Measurements from ENCODE around the gene C2orf49.

Gene C2orf49

GRCh38 chr2:105380432-105381100 lies 43.2 kb downstream of the C2orf49 start:
- FAIRE-seq: no peak
- DNase-seq (ENCODE audit: insufficient read length, low spot score): no peak

GRCh38 chr2:105381101-105381668 lies 43.8 kb downstream of the C2orf49 start:
- DNase-seq (ENCODE audit: insufficient read length, low spot score) (no peak), FAIRE-seq (no peak)

- FAIRE-seq: no peak
- no peak for DNase-seq (ENCODE audit: insufficient read length, low spot score)
These were observed 44.8 kb downstream of the C2orf49 start for GRCh38 chr2:105382177-105382576.

DNA sequence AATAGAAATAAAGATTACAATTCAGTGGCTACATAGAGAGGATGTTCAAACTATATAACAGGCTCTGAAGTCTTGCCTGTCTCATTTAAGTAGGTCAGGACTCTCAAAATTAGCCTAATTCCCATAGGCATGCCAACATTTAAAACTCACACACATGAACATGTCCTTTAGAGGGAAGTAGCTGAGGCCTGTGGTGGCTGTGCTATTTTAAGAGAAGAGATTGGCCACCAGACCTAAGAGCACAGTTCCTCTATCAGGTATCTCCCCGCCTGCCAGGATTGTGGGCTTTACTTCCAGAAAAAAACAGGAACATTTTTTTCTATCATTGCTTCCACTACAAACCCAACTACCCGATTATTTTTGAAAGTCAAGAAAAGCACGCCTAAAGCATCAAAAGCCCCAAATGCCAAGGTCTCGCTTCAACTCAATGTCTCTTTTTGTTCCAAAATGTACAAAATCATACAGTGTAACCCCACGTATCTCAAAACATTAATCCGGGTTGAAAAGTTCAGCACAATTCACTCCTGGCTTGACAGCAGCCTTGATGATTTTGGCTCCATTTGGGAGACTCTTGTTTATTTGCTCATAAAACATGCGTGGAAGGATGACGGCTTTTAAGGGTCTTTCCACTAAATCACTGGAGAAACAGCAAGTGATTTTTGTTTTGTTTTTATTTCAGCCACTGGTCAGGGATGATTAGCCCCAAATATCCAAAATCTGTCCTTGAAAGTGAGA lies 46.3 kb downstream of the C2orf49 start:
- no peak for DNase-seq (ENCODE audit: insufficient read length, low spot score)

DNA sequence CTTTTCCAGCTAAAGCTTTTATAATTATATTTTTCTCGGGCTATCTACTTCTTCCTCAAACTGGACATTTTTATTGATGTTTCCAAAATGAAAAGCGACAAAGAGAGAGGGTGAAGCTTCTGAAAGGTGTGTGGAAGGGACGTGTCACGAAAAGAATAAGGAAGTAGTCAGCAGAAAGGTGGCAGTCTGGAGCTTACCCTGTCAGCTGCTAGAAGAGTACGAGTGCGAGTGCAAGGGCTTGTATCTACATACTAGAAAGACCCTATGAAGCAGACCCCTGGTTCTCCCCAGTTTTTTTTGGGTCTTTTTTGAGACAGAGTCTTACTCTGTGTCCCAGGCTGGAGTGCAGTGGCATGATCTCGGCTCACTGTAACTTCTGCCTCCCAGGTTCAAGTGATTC lies 46.9 kb downstream of the C2orf49 start:
- FAIRE-seq (no peak), DNase-seq (ENCODE audit: insufficient read length, low spot score) (no peak)

More for the DNA sequence above, 46.3 kb downstream of the C2orf49 start:
- FAIRE-seq: no peak

DNA sequence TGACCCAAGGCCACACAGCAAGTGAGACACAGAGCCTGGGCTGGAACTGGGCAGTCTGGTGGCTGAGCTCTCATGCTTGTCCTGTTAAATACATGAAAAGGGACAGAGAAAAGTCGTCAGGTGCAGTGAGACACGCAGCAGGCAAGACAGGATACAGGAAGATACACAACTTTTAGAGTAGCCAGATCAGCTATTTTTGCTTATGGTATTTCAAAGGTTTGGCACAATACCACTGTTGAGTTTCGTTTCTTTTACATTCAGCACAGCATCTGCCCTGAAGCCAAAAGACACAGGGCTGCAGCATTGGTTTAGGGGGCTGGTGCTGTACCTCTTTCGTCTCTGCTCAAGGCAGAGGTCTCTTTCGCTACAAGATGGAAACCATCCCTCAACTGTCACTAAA lies 47.5 kb downstream of the C2orf49 start:
- DNase-seq (ENCODE audit: insufficient read length, low spot score) (no peak), FAIRE-seq (no peak)

DNA sequence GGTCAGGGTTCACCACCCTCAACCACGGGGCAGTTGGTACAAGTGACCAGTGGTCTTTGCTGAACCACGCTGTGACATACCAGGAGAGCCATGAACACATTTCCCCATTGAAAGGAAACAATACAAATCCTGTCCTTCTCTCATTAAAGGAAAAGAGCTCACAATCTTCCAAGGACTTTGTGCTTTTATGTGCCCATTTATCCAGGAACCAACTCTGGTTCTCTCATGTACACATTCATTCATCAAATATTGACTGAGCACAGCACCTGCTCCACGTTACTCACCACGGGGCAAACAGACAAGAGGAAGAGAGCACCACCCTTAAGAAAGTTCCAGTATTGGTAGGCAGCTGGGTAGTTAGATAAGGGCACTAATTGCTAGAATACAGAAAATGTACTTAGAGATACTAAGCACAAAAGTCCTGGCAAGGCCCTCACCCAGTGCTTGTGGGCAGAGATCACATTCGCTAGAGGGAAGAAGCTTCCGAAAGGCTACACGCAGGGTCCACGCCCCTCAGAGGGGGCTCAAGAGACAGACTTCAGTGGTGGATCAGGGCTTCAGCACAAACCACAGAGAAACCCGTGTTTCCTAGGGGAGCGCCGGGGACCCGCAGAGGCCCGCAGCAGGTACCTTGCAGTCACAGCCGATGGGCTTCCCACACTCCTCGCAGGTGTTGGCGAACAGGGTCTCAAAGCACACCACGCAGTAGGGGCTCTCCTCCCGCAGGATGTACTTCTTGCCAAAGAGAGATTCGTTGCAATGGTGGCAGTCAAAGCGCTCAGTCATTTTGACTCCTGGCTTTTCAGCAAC lies 48.6 kb downstream of the C2orf49 start:
- no peak for FAIRE-seq
- no peak for DNase-seq (ENCODE audit: insufficient read length, low spot score)

DNA sequence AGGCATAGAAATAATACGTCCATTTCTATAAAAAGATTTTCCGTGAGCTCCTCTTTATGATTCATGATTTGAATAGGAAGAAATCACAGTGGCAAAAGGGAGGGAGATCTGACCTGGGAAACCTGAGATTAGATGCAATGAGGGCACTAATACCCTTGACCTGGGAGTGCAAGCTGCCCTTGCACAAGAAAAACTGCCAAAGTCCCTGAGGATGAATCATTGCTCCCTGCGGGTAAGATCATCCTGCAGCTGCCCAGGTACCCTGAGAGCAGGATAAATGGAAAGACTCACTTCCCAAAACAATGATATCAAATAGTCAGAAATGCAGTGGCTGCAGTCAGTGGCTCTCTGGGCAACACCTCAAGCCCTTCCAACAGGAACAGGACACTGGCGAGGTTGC lies 49.9 kb downstream of the C2orf49 start:
- FAIRE-seq: no peak
- no peak for DNase-seq (ENCODE audit: insufficient read length, low spot score)

GRCh38 chr2:105388971-105389381 lies 51.6 kb downstream of the C2orf49 start:
- FAIRE-seq (no peak), DNase-seq (ENCODE audit: insufficient read length, low spot score) (no peak)

GRCh38 chr2:105390454-105390853 lies 53.1 kb downstream of the C2orf49 start:
- FAIRE-seq: no peak
- DNase-seq (ENCODE audit: insufficient read length, low spot score): no peak

DNA sequence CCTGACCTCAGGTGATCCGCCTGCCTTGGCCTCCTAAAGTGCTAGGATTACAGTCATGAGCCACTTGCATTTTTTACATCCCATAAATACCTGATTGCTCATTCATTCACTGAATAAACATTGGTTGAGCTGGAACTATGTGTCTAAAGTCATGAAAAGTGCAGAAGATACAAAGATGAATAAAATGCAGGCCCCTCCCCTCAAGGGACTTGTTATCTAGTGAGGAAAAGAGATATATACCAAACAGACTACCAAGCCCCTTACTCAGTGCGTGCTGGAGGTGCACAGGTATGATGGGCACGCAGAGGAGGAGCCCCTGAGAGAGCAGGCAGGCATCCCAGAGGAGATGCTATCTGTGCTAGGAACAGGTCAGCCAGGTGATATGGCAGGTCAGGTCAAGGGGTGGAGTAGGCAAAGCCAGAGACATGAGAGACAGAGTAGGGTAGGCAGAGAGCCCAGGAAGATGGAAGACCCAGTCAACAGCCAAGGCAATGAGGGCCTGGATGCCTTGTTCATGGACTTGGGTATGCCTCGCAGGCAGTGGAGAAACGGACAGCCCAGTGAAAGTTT lies 53.8 kb downstream of the C2orf49 start:
- FAIRE-seq: no peak
- no peak for DNase-seq (ENCODE audit: insufficient read length, low spot score)

DNA sequence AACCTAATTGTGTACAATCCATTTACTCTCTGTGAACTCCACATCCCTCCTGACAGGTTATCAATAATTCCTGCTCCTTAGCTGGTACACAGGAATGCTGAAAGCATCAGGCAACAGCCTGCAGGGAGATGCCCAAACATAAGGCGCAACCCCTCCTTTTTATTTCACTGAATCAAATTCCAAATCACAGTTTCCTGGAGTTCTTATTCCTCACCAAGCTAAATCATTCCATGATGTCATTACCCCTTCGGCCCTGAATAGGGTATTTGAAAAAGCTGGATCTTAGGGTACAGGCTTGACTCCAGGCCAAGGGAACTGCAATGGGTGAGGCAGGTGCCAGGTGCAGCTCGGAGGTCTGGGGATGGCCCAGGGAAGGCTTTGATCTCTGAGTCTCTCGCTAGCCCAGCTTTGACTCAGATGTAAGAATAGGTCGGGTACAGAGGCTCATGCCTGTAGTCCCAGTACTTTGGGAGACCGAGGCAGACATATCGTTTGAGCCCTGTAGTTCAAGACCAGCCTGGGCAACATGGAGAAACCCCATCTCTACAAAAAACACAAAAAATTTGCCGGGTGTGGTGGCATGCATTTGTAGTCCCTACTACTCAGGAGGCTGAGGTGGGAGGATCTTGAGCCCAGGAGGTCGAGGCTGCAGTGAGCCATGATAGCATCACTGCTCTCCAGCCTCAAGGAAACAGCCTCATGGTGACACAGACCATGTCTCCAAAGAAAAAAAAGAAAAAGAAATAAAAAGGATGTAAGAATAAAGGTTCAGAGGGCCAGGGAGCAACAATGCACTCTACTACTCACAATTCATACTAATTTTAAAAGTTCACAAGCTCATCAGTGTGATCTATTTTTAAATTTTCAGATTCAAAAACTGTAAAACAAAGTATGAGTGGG lies 54.7 kb downstream of the C2orf49 start:
- DNase-seq (ENCODE audit: insufficient read length, low spot score) (no peak), FAIRE-seq (no peak)

GRCh38 chr2:105393373-105394055 lies 56.2 kb downstream of the C2orf49 start:
- no peak for DNase-seq (ENCODE audit: insufficient read length, low spot score)
- no peak for FAIRE-seq

GRCh38 chr2:105394951-105395611 lies 57.7 kb downstream of the C2orf49 start:
- FAIRE-seq (no peak), DNase-seq (ENCODE audit: insufficient read length, low spot score) (no peak)

DNA sequence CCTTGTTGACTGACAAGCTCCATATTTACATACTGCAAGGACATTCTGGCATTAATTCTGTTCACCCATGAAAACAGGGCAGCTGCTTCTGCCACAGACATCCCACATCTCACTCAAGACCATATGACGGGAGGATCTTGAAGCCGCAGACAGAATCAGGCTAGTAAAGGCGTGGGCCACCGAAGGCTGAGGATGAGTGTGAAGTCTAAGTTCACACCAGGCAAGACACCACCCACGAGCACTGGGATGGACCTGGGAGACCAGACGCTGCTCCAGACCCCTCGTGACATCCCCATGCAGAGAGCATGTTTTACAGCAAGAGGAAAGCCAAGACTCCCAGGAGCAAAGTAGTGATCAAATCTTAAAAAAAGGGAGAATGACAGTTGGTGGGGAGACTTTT lies 58.4 kb downstream of the C2orf49 start:
- no peak for DNase-seq (ENCODE audit: insufficient read length, low spot score)
- no peak for FAIRE-seq

DNA sequence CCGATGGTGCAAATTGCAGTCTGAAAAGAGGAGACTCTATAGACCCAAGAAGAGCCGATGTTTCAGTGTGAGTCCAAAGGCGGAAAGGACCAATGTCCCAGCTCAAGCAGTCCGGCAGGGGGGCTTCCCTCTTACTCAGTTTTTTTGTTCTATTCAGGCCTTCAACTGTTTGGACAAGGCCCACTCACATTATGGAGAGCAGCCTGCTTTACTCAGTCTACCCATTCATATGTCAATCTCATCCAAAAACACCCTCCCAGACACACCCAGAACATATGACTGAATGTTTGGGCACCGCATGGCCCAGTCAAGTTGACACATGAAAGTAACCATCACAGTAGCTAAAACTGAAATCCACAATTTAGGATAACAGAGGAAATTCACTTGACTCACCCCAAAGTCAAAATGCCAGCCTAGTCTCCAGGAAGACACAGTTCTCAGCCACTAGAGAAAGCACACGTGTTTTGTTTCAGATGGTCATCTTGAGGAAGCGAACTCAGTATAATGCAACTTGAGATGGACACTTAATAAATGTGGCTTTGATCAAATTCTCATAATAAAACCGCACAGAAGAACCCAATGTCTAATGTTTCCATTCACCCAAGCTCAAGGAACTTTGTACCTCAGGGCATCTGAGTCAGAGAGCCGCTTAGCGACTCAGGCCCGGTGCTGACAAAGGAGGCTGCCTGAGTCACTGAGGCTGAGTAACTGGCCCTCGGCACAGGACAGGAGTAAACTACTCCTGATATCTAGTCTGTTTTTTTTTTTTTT lies 59.1 kb downstream of the C2orf49 start:
- FAIRE-seq (no peak), DNase-seq (ENCODE audit: insufficient read length, low spot score) (no peak)

DNA sequence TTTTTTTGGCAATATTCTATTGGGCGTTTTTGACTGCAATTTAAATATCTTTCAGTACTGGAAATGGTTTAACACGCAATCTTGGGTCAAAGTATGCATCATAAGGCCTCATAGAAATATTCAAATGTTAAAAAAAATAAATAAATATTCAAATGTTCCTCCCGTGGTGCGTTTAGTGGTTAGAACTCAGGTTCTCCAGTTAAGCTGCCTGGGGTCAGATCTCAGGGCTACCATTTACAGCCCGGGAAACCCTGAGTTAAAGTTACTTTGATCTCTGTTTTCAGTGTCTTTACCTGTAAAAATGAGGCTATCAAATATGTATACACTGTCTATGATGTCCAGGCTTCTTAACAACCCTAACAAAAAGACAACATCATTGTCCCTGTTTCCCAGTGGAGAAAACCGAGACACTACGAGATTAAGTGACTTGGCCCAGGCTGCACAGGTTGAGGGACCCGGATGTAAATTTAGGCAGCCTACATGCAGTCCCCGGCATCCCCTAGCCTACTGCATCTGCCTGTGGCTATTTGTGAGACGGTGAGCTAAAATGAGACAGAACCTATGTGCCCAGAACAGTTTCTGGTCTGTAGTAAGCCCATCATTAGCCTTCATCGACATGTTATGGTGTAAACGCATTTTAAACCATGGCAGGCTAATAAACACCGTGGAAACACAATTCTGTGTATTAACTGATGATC lies 59.8 kb downstream of the C2orf49 start:
- no peak for FAIRE-seq
- DNase-seq (ENCODE audit: insufficient read length, low spot score): no peak

DNA sequence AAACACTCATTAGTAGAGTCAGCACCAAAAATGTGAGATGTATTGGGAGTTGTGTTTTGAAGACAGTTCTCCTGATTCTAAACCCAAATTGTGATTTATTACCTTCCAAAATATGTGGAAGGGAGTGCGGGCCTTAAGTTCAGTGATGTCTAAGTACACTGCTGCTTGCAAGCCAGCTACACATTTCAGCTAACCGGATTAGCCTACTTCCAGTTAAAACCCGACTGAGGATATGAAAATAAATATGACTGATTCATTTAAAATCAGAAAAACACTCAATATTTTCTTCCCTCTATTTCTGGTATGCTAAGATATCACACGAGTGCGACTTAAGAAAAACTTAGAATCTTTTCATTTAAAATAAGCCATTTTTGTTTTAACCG lies 60.6 kb downstream of the C2orf49 start:
- DNase-seq (ENCODE audit: insufficient read length, low spot score) (no peak), FAIRE-seq (no peak)
